Fibroblast of upper back skin (primary cell): ENCODE measurements around the gene NSRP1.
"Not testable (repeated sequence)": the region's sequence is repeated elsewhere in the genome, so short reads cannot be mapped to it uniquely, and the experiment has no call there.

Experiments used
- DNase-seq: peaks from one replicate; pipeline ENCODE4 v3.0.0-alpha.2; 2013

Gene NSRP1

GRCh38 chr17:30116661-30117551 lies at the start of gene NSRP1:
NSRP1 (plus strand) TSS chr17:30116816; CDS start chr17:30116844, 28 bp downstream.
- DNase-seq, result peak; percentile 95

- no peak for DNase-seq
These were observed 48.2 kb upstream of the NSRP1 start for GRCh38 chr17:30068465-30068864.

- no peak for DNase-seq
These were observed 42.4 kb upstream of the NSRP1 start for GRCh38 chr17:30074254-30074653.

GRCh38 chr17:30074730-30075129 lies 41.9 kb upstream of the NSRP1 start:
- DNase-seq, result peak; percentile 43

GRCh38 chr17:30082773-30083172 lies 33.8 kb upstream of the NSRP1 start:
- DNase-seq, result no peak

- DNase-seq, result no peak
These were observed 31.8 kb upstream of the NSRP1 start for GRCh38 chr17:30084788-30085187.

GRCh38 chr17:30086896-30087295 lies 29.7 kb upstream of the NSRP1 start:
- no peak for DNase-seq

GRCh38 chr17:30087431-30087830 lies 29.2 kb upstream of the NSRP1 start:
- DNase-seq, result not testable (repeated sequence)

GRCh38 chr17:30091121-30091670 lies 25.4 kb upstream of the NSRP1 start:
- DNase-seq, result peak; percentile 8

GRCh38 chr17:30091771-30092170 lies 24.8 kb upstream of the NSRP1 start:
- peak; percentile 94 for DNase-seq

GRCh38 chr17:30092886-30093285 lies 23.7 kb upstream of the NSRP1 start:
- DNase-seq, result no peak

- DNase-seq, result peak; percentile 75
These were observed 23.0 kb upstream of the NSRP1 start for GRCh38 chr17:30093463-30094147.

- peak; percentile 72 for DNase-seq
These were observed 20.9 kb upstream of the NSRP1 start for GRCh38 chr17:30095507-30096244.

- no peak for DNase-seq
These were observed 14.8 kb upstream of the NSRP1 start for GRCh38 chr17:30101686-30102390.

- DNase-seq, result no peak
These were observed 12.7 kb upstream of the NSRP1 start for GRCh38 chr17:30103921-30104320.

- DNase-seq, result peak; percentile 68
These were observed 11.9 kb upstream of the NSRP1 start for GRCh38 chr17:30104575-30105339.

- no peak for DNase-seq
These were observed 3.8 kb upstream of the NSRP1 start for GRCh38 chr17:30112794-30113193.

- DNase-seq, result no peak
These were observed 3.4 kb upstream of the NSRP1 start for GRCh38 chr17:30113213-30113612.

GRCh38 chr17:30116345-30116660 lies 313 bp upstream of the NSRP1 start:
- no peak for DNase-seq

- DNase-seq, result no peak
These were observed 1.1 kb downstream of the NSRP1 start for GRCh38 chr17:30117675-30118081.

GRCh38 chr17:30118635-30119034 lies 2.0 kb downstream of the NSRP1 start:
- DNase-seq, result not testable (repeated sequence)
